ENCODE measurements around the gene TSPAN8.

Gene TSPAN8

GRCh38 chr12:71142956-71143355, 14.8 kb downstream of the TSPAN8 start:
- TF ChIP-seq CTCF (IDR thresholded peaks at IDR 0.05; ENCODE audit: low read depth, low read length, missing control alignments) = no peak
- no peak overlapping the region for H3K4me3 ChIP-seq (replicated peaks; ENCODE audit: low read depth, low read length)
- no peak for DNase-seq (ENCODE audit: extremely low read depth, low read depth)

GRCh38 chr12:71142016-71142415, 15.8 kb downstream of the TSPAN8 start:
- DNase-seq (ENCODE audit: extremely low read depth, low read depth) = no peak
- no peak overlapping the region for H3K4me3 ChIP-seq (replicated peaks; ENCODE audit: low read depth, low read length)
- no peak for TF ChIP-seq CTCF (IDR thresholded peaks at IDR 0.05; ENCODE audit: low read depth, low read length, missing control alignments)

DNA sequence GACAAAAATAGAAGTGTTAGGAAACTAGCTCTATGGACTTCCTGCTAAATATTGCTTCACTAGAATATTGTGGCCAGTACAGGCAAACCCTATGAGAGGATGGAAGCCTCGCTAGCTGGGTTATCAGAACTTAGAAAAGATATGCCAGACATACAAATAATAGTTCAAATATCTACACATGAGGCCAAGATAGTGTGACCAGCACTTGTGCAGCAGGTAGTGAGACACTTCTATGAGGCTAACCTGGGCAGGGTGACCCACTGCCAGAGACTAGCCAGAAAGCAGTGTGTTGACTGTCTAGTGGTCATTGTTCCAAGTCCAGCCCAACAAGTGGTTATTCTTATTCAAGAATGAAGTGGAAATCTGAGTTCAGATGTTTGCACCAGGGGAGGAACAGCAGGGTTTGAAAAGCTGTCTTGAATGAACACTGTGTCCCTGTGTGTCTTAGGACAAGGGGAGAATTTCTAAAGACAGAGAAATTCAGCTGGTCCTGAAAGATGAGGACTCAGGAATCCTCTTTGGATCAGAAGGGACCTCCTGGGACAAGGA, 16.3 kb downstream of the TSPAN8 start:
- DNase-seq (ENCODE audit: extremely low read depth, low read depth) = no peak
- no peak overlapping the region for H3K4me3 ChIP-seq (replicated peaks; ENCODE audit: low read depth, low read length)
- no peak for TF ChIP-seq CTCF (IDR thresholded peaks at IDR 0.05; ENCODE audit: low read depth, low read length, missing control alignments)

GRCh38 chr12:71139153-71139735, 18.6 kb downstream of the TSPAN8 start:
- DNase-seq (ENCODE audit: extremely low read depth, low read depth) = no peak
- H3K4me3 ChIP-seq (replicated peaks; ENCODE audit: low read depth, low read length) = no peak overlapping the region
- TF ChIP-seq CTCF (IDR thresholded peaks at IDR 0.05; ENCODE audit: low read depth, low read length, missing control alignments) = no peak

- no peak for TF ChIP-seq CTCF (IDR thresholded peaks at IDR 0.05; ENCODE audit: low read depth, low read length, missing control alignments)
- DNase-seq (ENCODE audit: extremely low read depth, low read depth) = no peak
- no peak overlapping the region for H3K4me3 ChIP-seq (replicated peaks; ENCODE audit: low read depth, low read length)
Measured at GRCh38 chr12:71138011-71138410, 19.8 kb downstream of the TSPAN8 start.

GRCh38 chr12:71135812-71136176, 22.0 kb downstream of the TSPAN8 start:
- no peak for DNase-seq (ENCODE audit: extremely low read depth, low read depth)
- TF ChIP-seq CTCF (IDR thresholded peaks at IDR 0.05; ENCODE audit: low read depth, low read length, missing control alignments) = no peak
- H3K4me3 ChIP-seq (replicated peaks; ENCODE audit: low read depth, low read length) = no peak overlapping the region

All from HFF-Myc (cell line).